BJ (cell line): ENCODE data around the gene SLC16A1. TPM values are rescaled to one million over a fixed set of nuclear protein-coding genes. Genes with fewer than 3 reads are reported as not detected.

Experiments used
- CTCF ChIA-PET: fragments of 350-600 bp; formaldehyde crosslinking; extraction: SDS; loops from one replicate; lab custom pipeline; 2021; ENCODE audit warnings: antibody characterized with exemption, inconsistent platforms; lab: Yijun Ruan, JAX
- POLR2A ChIA-PET: fragments of 300-600 bp; sonication (Branson Sonifier 250); formaldehyde crosslinking; extraction: SDS; loops from one replicate; lab custom pipeline; 2021; ENCODE audit warnings: antibody characterized with exemption; lab: Charles Lee
- DNase-seq: peaks from one replicate; pipeline ENCODE4 v3.0.0-alpha.2; 2011; ENCODE audit warnings: low read depth
- H3K27me3 ChIP-seq: 2 replicates; pipeline ENCODE4 v1.6.0; 2011; ENCODE audit warnings: low read length; ENCODE audit not compliant: control insufficient read depth, insufficient read depth
- H3K36me3 ChIP-seq: 2 replicates; pipeline ENCODE4 v1.5.1; 2011; ENCODE audit warnings: low read length; ENCODE audit not compliant: control insufficient read depth, insufficient read depth
- H3K4me3 ChIP-seq: 2 replicates; pipeline ENCODE4 v1.5.1; 2011; ENCODE audit warnings: low read depth, mild to moderate bottlenecking, control low read depth, low read length
- CTCF ChIP-seq: IDR thresholded peaks from 2 replicates; pipeline ENCODE4 v1.5.1; 2011; ENCODE audit warnings: low read depth, mild to moderate bottlenecking, control low read depth, inconsistent platforms, low read length, moderate library complexity; ENCODE audit not compliant: insufficient read depth
- polyA plus RNA-seq: library from polyadenylated mRNA; depleted of rRNA; stranded (reverse); fragments of >200 nt; gene quantifications from 2 replicates; pipeline ENCODE4 v1.2.3, GENCODE V29; 2011

The SLC16A1 gene
- polyA plus RNA-seq, 1 experiment: 57.6 TPM

GRCh38 chr1:112937070-112937469, 18.9 kb downstream of the SLC16A1 start:
- no peak overlapping the region for H3K4me3 ChIP-seq
- no peaks in the 10 kb centered on the region for H3K27me3 ChIP-seq
- ChIA-PET POLR2A (interaction anchor here (0.5 to 1.0 kb wide), 4 partner anchors 11 to 135 kb away, joined by 3 to 6 read pairs (median 4); no protein-coding TSS in a partner anchor), CTCF (interaction anchor here (1.0 to 1.7 kb wide), 6 partner anchors 17 to 222 kb away, joined by 3 to 6 read pairs (median 4); partner anchors contain the start of genes PPM1J and SLC16A1)
- no peak for TF ChIP-seq CTCF
- no peak for DNase-seq
- no peaks in the 10 kb centered on the region for H3K36me3 ChIP-seq

- DNase-seq: peak; percentile 11
- ChIA-PET POLR2A (no interaction called here), CTCF (interaction anchor here (0.6 to 1.3 kb wide), 6 partner anchors 43 to 107 kb away, joined by 3 to 4 read pairs (median 3); no protein-coding TSS in a partner anchor)
- Histone ChIP-seq H3K4me3 (no peak overlapping the region), H3K27me3 (no peaks in the 10 kb centered on the region), H3K36me3 (no peaks in the 10 kb centered on the region)
- TF ChIP-seq CTCF: no peak
Observed at GRCh38 chr1:112935461-112936111, 20.4 kb downstream of the SLC16A1 start.

GRCh38 chr1:112934577-112934976, 21.4 kb downstream of the SLC16A1 start:
- Histone ChIP-seq H3K4me3 (no peak overlapping the region), H3K36me3 (no peaks in the 10 kb centered on the region), H3K27me3 (no peaks in the 10 kb centered on the region)
- TF ChIP-seq CTCF: no peak
- no peak for DNase-seq
- CTCF ChIA-PET: interaction anchor here (0.9 to 1.0 kb wide), 2 partner anchors 53 to 138 kb away, joined by 3 to 4 read pairs; partner anchors contain the start of gene LRIG2
- POLR2A ChIA-PET: no interaction called here

GRCh38 chr1:112933820-112934571, 22.0 kb downstream of the SLC16A1 start:
- Histone ChIP-seq H3K4me3 (no peak overlapping the region), H3K27me3 (no peaks in the 10 kb centered on the region), H3K36me3 (no peaks in the 10 kb centered on the region)
- no peak for DNase-seq
- ChIA-PET POLR2A (no interaction called here), CTCF (interaction anchor here (1.0 kb wide), 1 partner anchor 139 kb away, joined by 4 read pairs; the partner anchor contains the start of gene LRIG2)
- no peak for TF ChIP-seq CTCF

- no peak for TF ChIP-seq CTCF
- CTCF ChIA-PET: interaction anchor here (1.1 kb wide), 1 partner anchor 113 kb away, joined by 3 read pairs; no protein-coding TSS in a partner anchor
- DNase-seq: no peak
- Histone ChIP-seq H3K27me3 (no peaks in the 10 kb centered on the region), H3K36me3 (peaks cover 1% of the 10 kb centered on the region; the same call in 1 of the 2 replicates), H3K4me3 (no peak overlapping the region)
- POLR2A ChIA-PET: no interaction called here
Observed at GRCh38 chr1:112929979-112930378, 26.0 kb downstream of the SLC16A1 start.
